NCI-H69 (cell line): ENCODE results near the gene DIMT1.
A peak's percentile ranks its signal among the peaks of the same experiment; 100 is the strongest.

Experiments used
- DNase-seq: peaks from one replicate; lab custom pipeline; 2025; lab: John Stamatoyannopoulos, UW

DIMT1 gene

DNA sequence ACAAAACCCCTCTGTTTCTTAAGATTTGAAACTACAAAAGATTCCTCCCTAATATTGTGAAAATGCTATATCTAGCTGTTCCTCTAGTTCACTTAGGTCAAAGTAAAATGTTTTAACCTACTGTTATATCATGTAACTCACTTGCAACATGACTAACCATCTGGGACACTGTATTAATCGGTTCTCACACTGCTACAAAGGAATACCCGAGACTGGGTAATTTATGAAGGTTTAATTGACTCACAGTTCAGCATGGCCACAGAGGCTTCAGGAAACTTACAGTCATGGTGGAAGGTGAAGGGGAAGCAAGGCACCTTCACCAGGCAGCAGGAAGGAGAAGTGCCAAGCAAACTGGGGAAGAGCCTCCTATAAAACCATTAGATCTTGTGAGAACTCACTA, 34.7 kb downstream of the DIMT1 start:
- no peak for DNase-seq

DNA sequence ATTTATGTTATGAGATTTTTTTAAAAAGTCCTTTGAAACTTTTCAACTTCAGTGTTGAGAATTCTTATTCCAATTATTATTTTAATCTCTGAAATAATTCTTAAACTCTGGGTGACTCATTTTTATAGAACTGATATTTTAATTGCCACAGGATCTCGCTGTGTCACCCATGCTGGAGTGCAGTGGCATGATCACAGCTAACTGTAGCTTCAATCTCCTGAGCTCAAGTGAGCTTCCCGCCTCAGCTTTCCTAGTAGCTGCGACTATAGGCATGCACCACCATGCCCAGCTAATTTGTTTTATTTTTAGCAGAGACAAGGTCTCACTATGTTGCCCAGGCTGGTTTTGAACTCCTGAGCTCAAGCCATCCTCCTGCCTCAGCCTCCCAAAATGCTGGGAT, 41.0 kb downstream of the DIMT1 start:
- no peak for DNase-seq

DNA sequence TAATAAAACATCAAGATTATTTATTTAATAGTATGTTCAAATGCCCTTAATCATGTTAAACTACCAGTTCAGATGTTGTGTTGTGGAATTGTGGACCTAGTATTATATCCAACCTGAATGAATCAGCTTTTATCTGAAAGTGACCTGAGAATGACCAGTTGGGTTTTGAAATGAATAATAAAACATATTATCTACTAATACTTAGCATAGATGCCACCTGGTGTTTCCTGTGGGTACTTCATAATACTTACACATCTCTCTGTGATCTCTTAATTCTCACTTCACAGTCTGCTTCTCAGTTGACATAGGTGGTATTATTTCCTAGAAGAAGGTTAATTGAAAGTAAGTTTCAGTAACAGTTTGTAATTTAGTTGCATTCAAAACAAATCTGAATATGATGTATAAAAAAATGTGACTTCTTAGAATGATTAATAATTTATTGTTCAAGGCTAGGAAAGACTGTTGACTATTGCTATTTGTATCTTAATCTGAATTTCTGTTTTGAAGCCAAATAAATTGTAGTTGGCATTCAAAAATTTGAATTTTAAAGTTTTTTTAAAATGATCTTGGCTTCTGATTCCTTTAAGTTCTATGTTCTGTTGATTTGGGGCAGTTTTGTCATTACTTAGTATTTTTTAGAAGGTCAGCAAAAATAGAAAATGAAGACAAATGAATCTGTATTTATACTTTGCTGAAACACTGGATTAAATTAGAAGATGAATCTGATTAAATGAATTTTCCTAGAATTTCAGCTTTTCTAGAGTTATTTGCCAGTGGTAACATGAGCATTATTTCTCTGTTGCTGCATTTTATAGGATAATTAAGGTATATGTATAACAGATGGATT, 49.5 kb downstream of the DIMT1 start:
- DNase-seq: peak; percentile 67

DNA sequence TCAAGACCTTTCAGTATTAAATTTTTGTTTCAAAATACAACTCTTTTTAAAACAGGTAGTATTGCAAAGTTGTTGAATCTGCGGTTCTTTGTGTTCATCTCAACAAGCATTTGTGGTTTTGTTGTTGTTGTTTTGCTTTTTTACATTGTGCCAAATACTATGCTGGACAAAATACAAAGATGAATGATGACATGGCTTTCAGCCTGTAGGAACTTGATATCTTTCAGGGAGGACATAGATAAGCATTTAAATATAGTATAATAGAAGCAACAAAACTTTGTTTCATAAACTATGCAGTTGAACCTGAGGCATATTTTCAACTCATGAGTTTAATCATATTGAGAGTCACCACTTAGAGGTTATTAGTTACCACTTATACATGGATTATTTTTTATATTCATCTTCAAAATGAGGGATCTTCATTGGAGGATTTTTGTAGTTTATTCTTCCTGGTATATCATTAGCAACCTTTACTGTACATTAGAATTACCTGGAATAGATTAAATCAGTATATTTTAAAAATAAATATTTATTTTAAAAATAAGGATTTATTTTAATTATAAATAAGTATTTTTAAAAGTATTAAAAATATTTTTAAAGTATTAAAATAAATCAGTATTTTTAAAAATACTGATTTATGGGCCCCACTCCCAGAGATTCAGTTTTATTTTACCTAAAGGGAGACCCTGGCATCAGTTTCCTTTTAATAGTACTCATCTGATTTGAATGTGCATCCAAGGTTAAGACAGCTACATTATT, 54.8 kb downstream of the DIMT1 start:
- no peak for DNase-seq

DNA sequence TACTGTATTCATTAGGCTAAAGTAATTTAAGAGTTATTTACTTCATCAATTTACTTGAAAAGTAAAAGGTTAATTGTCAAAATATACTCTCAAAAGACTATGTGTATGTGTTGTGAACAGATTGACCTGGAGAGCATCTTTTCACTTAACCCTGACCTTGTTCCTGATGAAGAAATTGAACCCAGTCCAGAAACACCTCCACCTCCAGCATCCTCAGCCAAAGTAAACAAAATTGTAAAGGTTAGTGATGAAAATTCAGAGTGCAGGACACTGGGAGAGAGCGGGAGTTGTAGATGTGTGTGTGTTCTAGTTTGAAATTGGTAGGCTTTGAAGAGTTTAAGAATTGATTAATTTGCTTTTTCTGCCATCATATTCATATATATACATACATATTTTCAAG, 55.8 kb downstream of the DIMT1 start:
- DNase-seq: peak; percentile 51

DNA sequence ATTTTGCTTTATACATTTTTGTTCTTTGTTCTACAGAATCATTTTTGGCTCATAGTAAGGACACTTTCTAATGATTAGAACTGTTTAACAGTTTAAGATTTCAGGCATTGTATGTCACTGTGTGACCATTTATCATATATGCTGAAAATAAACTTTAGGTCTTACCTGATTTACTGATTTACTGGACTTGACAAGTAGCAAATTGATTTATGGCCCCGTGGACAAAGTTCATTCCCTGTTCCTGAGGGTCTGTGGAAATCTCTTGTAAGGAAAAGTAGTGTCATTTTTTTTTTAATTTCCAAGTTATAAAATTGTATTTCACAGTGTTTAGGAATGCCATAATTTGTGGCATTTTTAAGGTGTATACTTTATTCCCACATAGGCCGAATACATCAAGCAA, 57.0 kb downstream of the DIMT1 start:
- DNase-seq: no peak

DNA sequence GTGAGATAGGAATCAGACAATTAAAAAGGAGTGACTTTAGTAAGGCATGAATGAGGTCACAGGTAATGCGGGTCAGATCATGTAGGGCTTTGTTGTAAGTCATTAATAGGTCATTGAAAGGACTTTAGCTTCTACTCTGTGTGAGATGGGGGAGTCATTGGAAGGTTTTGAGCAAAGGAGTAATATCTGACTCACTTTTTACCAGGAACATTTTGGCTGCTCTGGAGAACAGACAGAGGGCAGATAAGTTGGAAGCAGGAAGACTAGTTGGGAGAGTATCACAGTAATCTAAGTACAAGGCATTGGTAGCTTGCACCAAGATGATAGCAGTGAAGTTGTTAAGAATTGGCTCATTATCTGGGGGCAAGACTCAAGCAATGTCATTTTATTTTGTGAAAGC, 60.3 kb downstream of the DIMT1 start:
- no peak for DNase-seq

DNA sequence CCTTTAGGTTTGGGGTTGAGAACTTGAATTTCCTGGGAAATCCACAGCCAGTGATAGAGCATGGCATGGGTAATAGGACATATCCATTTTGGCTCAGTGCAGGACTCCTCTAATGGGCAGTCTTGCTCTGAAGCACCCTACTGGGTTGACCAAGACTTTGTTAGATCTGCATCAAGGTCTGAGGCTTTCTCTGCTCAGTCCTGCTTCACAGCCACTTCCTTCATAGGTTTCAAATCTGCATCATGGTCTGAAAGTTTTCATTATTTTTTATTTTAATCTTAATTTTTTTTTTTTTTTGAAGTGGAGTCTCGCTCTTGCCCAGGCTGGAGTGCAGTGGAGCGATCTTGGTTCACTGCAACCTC, 61.2 kb downstream of the DIMT1 start:
- no peak for DNase-seq

DNA sequence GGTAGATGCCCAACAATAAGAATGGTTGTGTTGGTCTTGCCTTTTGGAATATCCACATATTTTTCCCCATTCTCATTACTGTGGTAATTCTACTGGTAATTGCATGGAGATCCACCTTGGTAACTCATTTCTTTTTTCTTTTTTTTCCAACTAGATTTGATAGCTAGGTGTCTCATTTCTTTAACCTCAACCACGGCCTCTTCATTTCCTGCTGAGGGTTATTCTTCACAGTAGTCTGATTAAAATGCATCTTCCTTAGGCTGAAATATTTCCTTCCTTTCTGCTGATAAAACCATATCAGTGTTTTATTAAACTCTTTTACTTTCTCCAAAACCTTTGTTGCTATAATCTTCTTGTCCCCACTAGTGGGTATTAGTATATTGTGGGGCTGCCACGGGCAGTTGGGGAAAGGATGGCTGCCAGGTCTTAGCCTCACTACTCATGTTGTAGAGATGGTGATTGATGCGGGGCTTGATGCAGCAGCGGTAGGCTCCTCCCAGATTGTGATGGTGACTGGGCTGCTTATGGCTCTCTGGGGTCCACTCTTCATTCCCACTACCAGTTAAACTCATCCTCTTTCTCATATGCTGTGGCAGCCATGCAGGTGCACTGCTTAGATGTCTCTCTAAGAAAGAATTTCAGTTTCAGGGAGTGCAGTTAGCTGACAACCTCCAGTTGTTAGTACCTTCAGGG, 61.8 kb downstream of the DIMT1 start:
- no peak for DNase-seq

DNA sequence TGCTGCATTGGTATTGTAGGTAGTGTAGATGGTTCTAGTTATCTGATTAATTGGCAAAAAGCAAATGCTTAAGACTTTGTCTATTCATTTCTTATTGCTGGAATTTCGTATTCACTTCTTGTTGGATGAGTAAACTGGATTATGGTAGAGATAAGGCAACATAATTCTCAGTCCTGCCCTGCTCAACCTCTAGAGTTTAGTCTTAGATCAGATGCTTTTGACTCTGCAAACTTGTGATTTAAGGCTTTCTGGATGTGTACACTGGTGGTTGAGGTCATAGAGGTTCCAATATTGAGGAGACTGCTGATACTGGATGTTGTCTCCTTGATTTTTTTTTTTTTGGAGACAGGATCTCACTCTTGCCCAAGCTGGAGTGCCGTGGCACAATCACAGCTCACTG, 62.7 kb downstream of the DIMT1 start:
- no peak for DNase-seq

DNA sequence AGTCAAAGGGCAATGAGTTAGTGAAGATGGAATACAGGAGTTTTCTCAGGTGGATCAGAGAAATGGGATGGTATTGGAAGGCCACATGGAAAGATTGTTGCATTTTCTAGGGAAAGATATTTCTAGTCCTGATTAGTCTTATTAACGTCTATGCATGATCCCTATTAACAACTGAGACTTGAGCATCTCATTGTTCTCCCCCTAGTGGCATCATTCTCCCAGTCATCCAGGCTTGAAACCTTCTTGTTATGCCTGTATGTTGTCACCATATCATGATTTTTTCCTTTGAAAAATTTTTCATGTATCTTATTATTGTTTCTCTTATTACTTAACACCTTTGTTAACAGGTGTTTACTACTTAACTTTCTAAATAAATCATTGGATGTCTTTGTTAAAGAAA, 63.3 kb downstream of the DIMT1 start:
- DNase-seq: peak; percentile 43
